Measurements from ENCODE around the gene ODC1.

The ODC1 gene

GRCh38 chr2:10400568-10400977 lies 47.6 kb downstream of the ODC1 start:
- no peak for DNase-seq (ENCODE audit: low spot score)

- DNase-seq (ENCODE audit: low spot score): no peak
Observed at GRCh38 chr2:10400002-10400401, 48.1 kb downstream of the ODC1 start.

DNA sequence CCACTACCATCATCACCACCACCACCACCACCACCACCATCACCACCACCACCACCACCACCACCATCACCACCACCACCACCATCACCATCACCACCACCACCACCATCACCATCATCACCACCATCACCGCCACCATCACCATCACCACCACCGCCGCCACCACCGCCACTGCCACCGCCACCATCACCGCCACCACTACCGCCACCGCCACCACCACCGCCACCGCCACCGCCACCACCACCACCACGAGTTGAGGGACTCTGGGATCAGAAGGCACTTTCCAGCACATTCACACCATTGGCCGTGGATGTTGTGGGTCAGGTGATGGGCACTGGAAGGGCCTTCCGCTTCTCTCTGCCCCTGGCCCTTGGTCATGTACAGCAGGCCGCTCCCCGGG lies 48.8 kb downstream of the ODC1 start:
- DNase-seq (ENCODE audit: low spot score): no peak

GRCh38 chr2:10398496-10398895 lies 49.6 kb downstream of the ODC1 start:
- DNase-seq (ENCODE audit: low spot score): no peak

GRCh38 chr2:10397878-10398277 lies 50.2 kb downstream of the ODC1 start:
- no peak for DNase-seq (ENCODE audit: low spot score)

GRCh38 chr2:10397297-10397875 lies 50.7 kb downstream of the ODC1 start:
- DNase-seq (ENCODE audit: low spot score): no peak

- no peak for DNase-seq (ENCODE audit: low spot score)
Observed at GRCh38 chr2:10396464-10396863, 51.7 kb downstream of the ODC1 start.

- no peak for DNase-seq (ENCODE audit: low spot score)
Observed at GRCh38 chr2:10395893-10396292, 52.2 kb downstream of the ODC1 start.

- DNase-seq (ENCODE audit: low spot score): no peak
Observed at GRCh38 chr2:10393640-10393982, 54.5 kb downstream of the ODC1 start.

GRCh38 chr2:10392951-10393639 lies 55.0 kb downstream of the ODC1 start:
- DNase-seq (ENCODE audit: low spot score): no peak

- DNase-seq (ENCODE audit: low spot score): no peak
Observed at GRCh38 chr2:10392548-10392947, 55.6 kb downstream of the ODC1 start.

DNA sequence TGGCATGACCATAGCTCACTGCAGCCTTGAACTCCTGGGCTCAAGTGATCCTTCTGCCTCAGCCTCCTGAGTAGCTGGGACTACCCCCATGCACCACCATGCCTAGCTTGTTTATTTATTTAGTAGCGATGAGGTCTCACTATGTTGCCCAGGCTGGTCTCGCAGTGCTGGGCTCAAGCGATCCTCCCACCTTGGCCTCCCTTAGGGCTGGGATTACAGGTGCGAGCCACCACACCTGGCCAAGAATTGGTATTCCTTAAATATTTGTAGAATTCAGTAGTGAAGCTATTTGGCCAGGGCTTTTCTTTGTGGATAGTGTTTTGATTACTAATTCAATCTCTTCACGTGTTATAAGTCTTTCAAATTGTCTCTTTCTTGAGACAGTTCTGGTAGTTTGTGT lies 56.0 kb downstream of the ODC1 start:
- DNase-seq (ENCODE audit: low spot score): no peak

DNA sequence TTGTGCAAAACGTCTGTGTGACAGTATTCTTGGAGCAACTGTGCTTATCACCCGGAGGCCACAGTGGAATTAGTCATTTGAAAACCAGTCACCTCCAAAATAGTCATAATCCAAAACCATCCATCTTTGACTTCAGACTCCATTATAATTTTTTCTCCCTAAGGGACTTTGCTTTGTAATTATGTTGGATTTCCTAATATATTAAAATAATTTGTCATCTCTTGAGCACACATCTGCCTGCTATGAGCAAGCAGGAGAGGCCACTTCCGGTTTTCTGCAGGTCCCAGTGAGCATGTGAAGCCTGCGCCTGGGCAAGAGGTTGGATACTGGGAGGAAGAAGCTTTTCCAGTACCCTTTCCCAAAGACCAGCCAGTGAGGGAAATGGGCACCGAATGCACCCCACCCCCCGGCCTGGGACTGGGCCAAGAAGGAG lies 57.7 kb downstream of the ODC1 start:
- peak; percentile 49 for DNase-seq (ENCODE audit: low spot score)
